Measurements from ENCODE around the gene TAF1D. TPM values are rescaled to one million over a fixed set of nuclear protein-coding genes. Genes with fewer than 3 reads are reported as not detected.
"Not testable (repeated sequence)": the region's sequence is repeated elsewhere in the genome, so short reads cannot be mapped to it uniquely, and the experiment has no call there.

Gene TAF1D
- polyA plus RNA-seq, 3 donors, result 5.9 to 68.3 (median 7.4) TPM

DNA sequence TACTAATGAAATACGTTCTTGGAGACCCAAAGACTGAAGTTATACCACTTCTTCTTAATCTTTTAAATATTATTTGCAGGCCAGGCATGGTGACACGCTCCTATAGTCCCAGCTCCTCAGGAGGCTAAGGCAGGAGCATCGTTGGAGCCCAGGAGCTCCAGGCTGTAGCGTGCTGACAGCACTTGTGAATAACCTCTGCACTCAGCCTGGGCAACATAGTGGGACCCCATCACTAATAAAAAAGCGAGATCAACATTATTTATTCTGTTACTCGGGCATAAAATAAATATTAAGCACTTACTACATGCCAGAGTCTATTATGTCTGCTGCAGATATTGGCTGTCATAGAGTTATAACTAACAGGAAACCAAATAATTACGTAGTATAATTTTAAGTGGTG lies 42.1 kb upstream of the TAF1D start:
- H4K20me1 ChIP-seq (ENCODE audit: insufficient read depth, low read length), result peaks cover 40% of the 10 kb centered on the region
- peaks cover 33% of the 10 kb centered on the region for H3K4me1 Mint-ChIP-seq
- H3K36me3 ChIP-seq (replicated peaks in 1 of 2; ENCODE audit: control insufficient read depth in 1 of 2, insufficient read depth in 2 of 2, low read length in 2 of 2), result peaks cover 7 to 9% of the 10 kb centered on the region in 2 donors
- TF ChIP-seq, protein P1, sequence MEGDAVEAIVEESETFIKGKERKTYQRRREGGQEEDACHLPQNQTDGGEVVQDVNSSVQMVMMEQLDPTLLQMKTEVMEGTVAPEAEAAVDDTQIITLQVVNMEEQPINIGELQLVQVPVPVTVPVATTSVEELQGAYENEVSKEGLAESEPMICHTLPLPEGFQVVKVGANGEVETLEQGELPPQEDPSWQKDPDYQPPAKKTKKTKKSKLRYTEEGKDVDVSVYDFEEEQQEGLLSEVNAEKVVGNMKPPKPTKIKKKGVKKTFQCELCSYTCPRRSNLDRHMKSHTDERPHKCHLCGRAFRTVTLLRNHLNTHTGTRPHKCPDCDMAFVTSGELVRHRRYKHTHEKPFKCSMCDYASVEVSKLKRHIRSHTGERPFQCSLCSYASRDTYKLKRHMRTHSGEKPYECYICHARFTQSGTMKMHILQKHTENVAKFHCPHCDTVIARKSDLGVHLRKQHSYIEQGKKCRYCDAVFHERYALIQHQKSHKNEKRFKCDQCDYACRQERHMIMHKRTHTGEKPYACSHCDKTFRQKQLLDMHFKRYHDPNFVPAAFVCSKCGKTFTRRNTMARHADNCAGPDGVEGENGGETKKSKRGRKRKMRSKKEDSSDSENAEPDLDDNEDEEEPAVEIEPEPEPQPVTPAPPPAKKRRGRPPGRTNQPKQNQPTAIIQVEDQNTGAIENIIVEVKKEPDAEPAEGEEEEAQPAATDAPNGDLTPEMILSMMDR (IDR thresholded peaks at IDR 0.05), result no peak
- peak overlapping the region in 2 of 3 experiments; percentile 95 to 97 for H3K4me3 ChIP-seq (replicated peaks in 1 of 3; ENCODE audit: low read depth in 2 of 3, low read length in 3 of 3)
- H3K9ac ChIP-seq (ENCODE audit: insufficient read depth, low read length, poor library complexity, severe bottlenecking), result no peak overlapping the region
- H3K27ac ChIP-seq (ENCODE audit: low read depth in 1 of 2, low read length in 2 of 2), result no peak overlapping the region
- H3K27me3 ChIP-seq (ENCODE audit: control insufficient read depth in 2 of 2, insufficient read depth in 2 of 2, low read length in 2 of 2), result no peaks in the 10 kb centered on the region
- H3K9me3 Mint-ChIP-seq, result peaks cover 0 to 4% (median 0%) of the 10 kb centered on the region in 7 donors
- no peaks in the 10 kb centered on the region for H3K9me3 ChIP-seq (replicated peaks in 1 of 2; ENCODE audit: control insufficient read depth in 1 of 2, insufficient read depth in 1 of 2, low read length in 2 of 2)
- 84% methylated on average over 3 of the region's 7 CpGs for WGBS (ENCODE audit: insufficient coverage)
- H3K27me3 Mint-ChIP-seq (ENCODE audit: low read depth in 3 of 3), result no peaks in the 10 kb centered on the region
- peak overlapping the region; percentile 92 for H2AFZ ChIP-seq (ENCODE audit: insufficient read depth, low read depth, low read length, poor library complexity, severe bottlenecking)
- H3K4me2 ChIP-seq (replicated peaks; ENCODE audit: extremely low read depth, low read length, poor library complexity, severe bottlenecking), result peak overlapping the region; percentile 93
- DNase-seq, result no peak
- peak overlapping the region in 1 of 7 donors; percentile 89 for H3K27ac Mint-ChIP-seq
- peak overlapping the region; percentile 96 to 98 for H3K4me3 Mint-ChIP-seq
- peaks cover 16 to 34% of the 10 kb centered on the region in 2 donors for H3K4me1 ChIP-seq (ENCODE audit: control insufficient read depth in 1 of 2, insufficient read depth in 2 of 2, low read length in 2 of 2)
- intact Hi-C loops (cut with micrococcal nuclease), result loop anchor here (5.0 kb wide), 2 partner anchors 41 to 546 kb away; partner anchors contain the start of genes C11orf54 (in 2 of the 2) and TAF1D (in 2 of the 2)
- H3K36me3 Mint-ChIP-seq, result peaks cover 2 to 19% of the 10 kb centered on the region in 2 donors
- H3K79me2 ChIP-seq (ENCODE audit: insufficient read depth, low read length), result peaks cover 47% of the 10 kb centered on the region

DNA sequence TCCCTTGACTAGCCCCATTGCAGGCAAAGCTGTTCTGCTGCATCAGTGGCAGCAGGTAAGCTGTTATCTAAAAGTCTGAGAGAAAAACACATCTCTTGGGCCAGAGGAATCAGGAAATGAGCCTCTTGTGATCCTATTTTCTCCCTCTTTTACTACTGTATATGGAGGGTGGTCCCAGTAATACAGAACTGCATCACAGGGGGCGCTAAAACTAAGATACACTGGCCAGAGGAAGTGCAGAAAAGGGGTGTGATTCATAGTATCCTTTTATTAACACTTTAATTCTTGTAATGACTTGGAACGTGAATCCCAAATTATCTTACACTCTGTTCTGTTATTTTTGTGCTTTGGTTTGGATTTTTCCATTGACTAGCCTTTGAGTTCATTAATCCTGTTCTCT lies 34.0 kb upstream of the TAF1D start:
- Histone ChIP-seq H3K27ac (ENCODE audit: low read depth in 1 of 2, low read length in 2 of 2) (no peak overlapping the region), H2AFZ (ENCODE audit: insufficient read depth, low read depth, low read length, poor library complexity, severe bottlenecking) (no peak overlapping the region), H4K20me1 (ENCODE audit: insufficient read depth, low read length) (no peaks in the 10 kb centered on the region), H3K4me3 (replicated peaks in 1 of 3; ENCODE audit: low read depth in 2 of 3, low read length in 3 of 3) (no peak overlapping the region), H3K79me2 (ENCODE audit: insufficient read depth, low read length) (no peaks in the 10 kb centered on the region), H3K9me3 (replicated peaks in 1 of 2; ENCODE audit: control insufficient read depth in 1 of 2, insufficient read depth in 1 of 2, low read length in 2 of 2) (peaks cover 6 to 15% of the 10 kb centered on the region in 2 donors), H3K4me1 (ENCODE audit: control insufficient read depth in 1 of 2, insufficient read depth in 2 of 2, low read length in 2 of 2) (peaks cover 12 to 15% of the 10 kb centered on the region in 2 donors), H3K27me3 (ENCODE audit: control insufficient read depth in 2 of 2, insufficient read depth in 2 of 2, low read length in 2 of 2) (no peaks in the 10 kb centered on the region), H3K4me2 (replicated peaks; ENCODE audit: extremely low read depth, low read length, poor library complexity, severe bottlenecking) (no peak overlapping the region), H3K9ac (ENCODE audit: insufficient read depth, low read length, poor library complexity, severe bottlenecking) (no peak overlapping the region), H3K36me3 (replicated peaks in 1 of 2; ENCODE audit: control insufficient read depth in 1 of 2, insufficient read depth in 2 of 2, low read length in 2 of 2) (no peaks in the 10 kb centered on the region)
- intact Hi-C loops (cut with micrococcal nuclease), result no loop called here
- WGBS (ENCODE audit: insufficient coverage), result no CpG with 5 or more reads among the region's 2 CpGs
- no peak overlapping the region for H3K4me3 Mint-ChIP-seq
- DNase-seq, result peak; percentile 4 to 13 (median 6)
- H3K9me3 Mint-ChIP-seq, result peaks cover 7 to 13% (median 10%) of the 10 kb centered on the region in 7 donors
- no peaks in the 10 kb centered on the region for H3K27me3 Mint-ChIP-seq (ENCODE audit: low read depth in 3 of 3)
- H3K4me1 Mint-ChIP-seq, result peaks cover 13% of the 10 kb centered on the region
- peaks cover 0 to 1% of the 10 kb centered on the region in 2 donors for H3K36me3 Mint-ChIP-seq
- TF ChIP-seq, protein P1 (IDR thresholded peaks at IDR 0.05), result peak; percentile 13
- H3K27ac Mint-ChIP-seq, result peak overlapping the region in 3 of 7 donors; percentile 63 to 86 (median 70)

DNA sequence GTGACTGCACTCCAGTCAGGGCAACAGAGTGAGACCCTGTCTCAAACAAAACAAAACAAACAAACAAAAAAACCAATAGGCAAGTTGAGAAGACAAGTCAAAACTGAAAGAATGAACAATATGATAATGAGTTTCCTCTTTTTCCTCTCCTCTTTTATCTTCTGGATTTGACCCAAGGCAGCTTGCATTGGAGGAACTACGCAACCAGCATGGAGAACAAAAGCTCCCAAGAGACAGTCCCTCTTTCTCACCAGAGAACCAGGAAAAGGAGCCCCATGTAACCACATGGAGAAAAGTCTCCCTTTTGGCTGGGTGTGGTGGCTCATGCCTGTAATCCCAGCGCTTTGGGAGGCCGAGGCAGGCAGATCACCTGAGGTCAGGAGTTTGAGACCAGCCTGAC lies 33.3 kb upstream of the TAF1D start:
- H3K4me1 ChIP-seq (ENCODE audit: control insufficient read depth in 1 of 2, insufficient read depth in 2 of 2, low read length in 2 of 2), result peaks cover 12 to 15% of the 10 kb centered on the region in 2 donors
- H4K20me1 ChIP-seq (ENCODE audit: insufficient read depth, low read length); intact Hi-C loops (cut with micrococcal nuclease); H3K36me3 ChIP-seq (replicated peaks in 1 of 2; ENCODE audit: control insufficient read depth in 1 of 2, insufficient read depth in 2 of 2, low read length in 2 of 2); H3K27me3 ChIP-seq (ENCODE audit: control insufficient read depth in 2 of 2, insufficient read depth in 2 of 2, low read length in 2 of 2); H3K79me2 ChIP-seq (ENCODE audit: insufficient read depth, low read length); H3K36me3 Mint-ChIP-seq; H3K9ac ChIP-seq (ENCODE audit: insufficient read depth, low read length, poor library complexity, severe bottlenecking); H3K27me3 Mint-ChIP-seq (ENCODE audit: low read depth in 3 of 3): not testable (repeated sequence)
- H3K4me1 Mint-ChIP-seq, result peaks cover 13% of the 10 kb centered on the region
- peak overlapping the region; percentile 11 to 71 for H3K27ac ChIP-seq (ENCODE audit: low read depth in 1 of 2, low read length in 2 of 2)
- no CpG with 5 or more reads among the region's 3 CpGs for WGBS (ENCODE audit: insufficient coverage)
- peak overlapping the region; percentile 66 to 87 (median 74) for H3K27ac Mint-ChIP-seq
- peak overlapping the region in 1 of 3 experiments; percentile 36 for H3K4me3 ChIP-seq (replicated peaks in 1 of 3; ENCODE audit: low read depth in 2 of 3, low read length in 3 of 3)
- peaks cover 6 to 15% of the 10 kb centered on the region in 2 donors for H3K9me3 ChIP-seq (replicated peaks in 1 of 2; ENCODE audit: control insufficient read depth in 1 of 2, insufficient read depth in 1 of 2, low read length in 2 of 2)
- H3K4me3 Mint-ChIP-seq, result peak overlapping the region; percentile 27 to 41
- peak overlapping the region; percentile 71 for H2AFZ ChIP-seq (ENCODE audit: insufficient read depth, low read depth, low read length, poor library complexity, severe bottlenecking)
- peak overlapping the region; percentile 28 for H3K4me2 ChIP-seq (replicated peaks; ENCODE audit: extremely low read depth, low read length, poor library complexity, severe bottlenecking)
- peaks cover 7 to 12% (median 10%) of the 10 kb centered on the region in 7 donors for H3K9me3 Mint-ChIP-seq
- DNase-seq, result peak; percentile 6 to 36 (median 23)

Data from CD14-positive monocyte (primary cell).